DOHH2 (cell line): ENCODE data around the gene RPP38.

Source experiments
- H3F3A ChIP-seq: fragments of 200-600 bp; sonication (generic), shearing (Covaris generic); 2 replicates; pipeline ENCODE4 v1.6.0; 2016; ENCODE audit warnings: antibody characterized with exemption, mild to moderate bottlenecking; ENCODE audit not compliant: control insufficient read depth, insufficient read depth
- H3K27ac ChIP-seq: fragments of 200-600 bp; sonication (generic); 2 replicates; pipeline ENCODE4 v1.5.1; 2014; ENCODE audit warnings: low read depth, mild to moderate bottlenecking, low read length, moderate library complexity
- H3K27me3 ChIP-seq: fragments of 200-600 bp; sonication (generic); 2 replicates; pipeline ENCODE4 v1.6.1; 2014; ENCODE audit warnings: mild to moderate bottlenecking, low read length, mixed read lengths; ENCODE audit not compliant: control insufficient read depth
- H3K36me3 ChIP-seq: fragments of 200-600 bp; sonication (generic); 2 replicates; pipeline ENCODE4 v1.6.1; 2014; ENCODE audit warnings: mild to moderate bottlenecking, low read length, moderate library complexity, mixed read lengths; ENCODE audit not compliant: control insufficient read depth
- H3K4me1 ChIP-seq: fragments of 200-600 bp; sonication (generic); 2 replicates; pipeline ENCODE4 v1.6.1; 2014; ENCODE audit warnings: mild to moderate bottlenecking, low read length, mixed read lengths; ENCODE audit not compliant: control insufficient read depth
- H3K4me2 ChIP-seq: fragments of 200-600 bp; sonication (generic); 2 replicates; pipeline ENCODE4 v1.6.0; 2014; ENCODE audit warnings: mild to moderate bottlenecking, low read length, moderate library complexity
- H3K4me3 ChIP-seq: fragments of 200-600 bp; sonication (generic); 2 replicates; pipeline ENCODE4 v1.5.1; 2014; ENCODE audit warnings: mild to moderate bottlenecking, low read length, mixed read lengths
- H3K79me2 ChIP-seq: fragments of 200-600 bp; sonication (generic); 2 replicates; pipeline ENCODE4 v1.6.1; 2014; ENCODE audit warnings: mild to moderate bottlenecking, low read length, mixed read lengths; ENCODE audit not compliant: control insufficient read depth
- H3K9me2 ChIP-seq: fragments of 200-600 bp; sonication (generic); replicated peaks from 2 replicates; pipeline ENCODE4 v1.6.1; 2014; ENCODE audit warnings: mild to moderate bottlenecking, low read length, mixed read lengths; ENCODE audit not compliant: control insufficient read depth
- H3K9me3 ChIP-seq: fragments of 200-600 bp; sonication (generic); 2 replicates; pipeline ENCODE4 v1.6.1; 2014; ENCODE audit warnings: antibody characterized with exemption, low read length, mixed read lengths; ENCODE audit not compliant: control insufficient read depth, insufficient read depth
- H4K20me1 ChIP-seq: fragments of 200-600 bp; sonication (generic); 2 replicates; pipeline ENCODE4 v1.6.0; 2014; ENCODE audit warnings: low read depth, mild to moderate bottlenecking, antibody characterized with exemption, low read length, moderate library complexity; ENCODE audit not compliant: control insufficient read depth, insufficient read depth
- CTCF ChIP-seq: fragments of 200-600 bp; sonication (generic); IDR thresholded peaks from one replicate; pipeline ENCODE4 v1.5.1; 2014; ENCODE audit warnings: antibody characterized with exemption, mild to moderate bottlenecking, low read depth, low read length; ENCODE audit not compliant: poor library complexity, severe bottlenecking
- EZH2phosphoT487 ChIP-seq: fragments of 200-600 bp; sonication (generic); IDR thresholded peaks from 2 replicates; pipeline ENCODE4 v1.6.1; 2017; ENCODE audit warnings: borderline replicate concordance, mild to moderate bottlenecking, antibody characterized with exemption, low read length, moderate library complexity, mixed read lengths

RPP38 gene

DNA sequence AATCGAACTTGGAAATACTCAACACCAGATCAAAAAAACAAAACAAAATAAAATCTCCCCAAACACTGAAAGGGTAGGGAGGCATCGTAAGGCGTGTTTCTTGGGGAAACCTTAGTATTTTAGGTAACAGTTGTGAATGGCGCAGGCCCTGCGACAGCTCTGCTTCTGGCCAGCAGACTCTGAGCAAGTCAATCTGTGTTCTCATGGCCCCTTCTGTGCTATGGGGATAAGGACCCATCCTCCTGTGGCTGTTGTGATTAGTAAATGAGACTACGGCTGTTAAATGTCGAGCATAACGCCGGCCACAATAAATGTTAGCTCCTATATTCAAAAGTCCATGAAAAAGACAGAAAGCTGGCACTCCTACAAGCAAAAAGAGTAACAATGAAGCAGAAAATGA, 27.0 kb downstream of the RPP38 start:
- no peaks in the 10 kb centered on the region for H3K36me3 ChIP-seq
- no peaks in the 10 kb centered on the region for H4K20me1 ChIP-seq
- no peak overlapping the region for H3K27ac ChIP-seq
- H3K27me3 ChIP-seq, result no peaks in the 10 kb centered on the region
- TF ChIP-seq EZH2phosphoT487, result no peak
- no peak for TF ChIP-seq CTCF
- H3K9me2 ChIP-seq, result no peaks in the 10 kb centered on the region
- H3K4me2 ChIP-seq, result no peak overlapping the region
- no peaks in the 10 kb centered on the region for H3K9me3 ChIP-seq
- H3K4me1 ChIP-seq, result no peaks in the 10 kb centered on the region
- no peaks in the 10 kb centered on the region for H3K79me2 ChIP-seq
- no peaks in the 10 kb centered on the region for H3F3A ChIP-seq
- no peak overlapping the region for H3K4me3 ChIP-seq

GRCh38 chr10:15124908-15125307, 27.8 kb downstream of the RPP38 start:
- Histone ChIP-seq H3K36me3 (no peaks in the 10 kb centered on the region), H3K9me2 (no peaks in the 10 kb centered on the region), H3F3A (no peaks in the 10 kb centered on the region), H3K27ac (no peak overlapping the region), H3K9me3 (no peaks in the 10 kb centered on the region), H4K20me1 (no peaks in the 10 kb centered on the region), H3K79me2 (no peaks in the 10 kb centered on the region), H3K27me3 (no peaks in the 10 kb centered on the region), H3K4me2 (no peak overlapping the region), H3K4me1 (no peaks in the 10 kb centered on the region), H3K4me3 (no peak overlapping the region)
- TF ChIP-seq CTCF (no peak), EZH2phosphoT487 (no peak)

DNA sequence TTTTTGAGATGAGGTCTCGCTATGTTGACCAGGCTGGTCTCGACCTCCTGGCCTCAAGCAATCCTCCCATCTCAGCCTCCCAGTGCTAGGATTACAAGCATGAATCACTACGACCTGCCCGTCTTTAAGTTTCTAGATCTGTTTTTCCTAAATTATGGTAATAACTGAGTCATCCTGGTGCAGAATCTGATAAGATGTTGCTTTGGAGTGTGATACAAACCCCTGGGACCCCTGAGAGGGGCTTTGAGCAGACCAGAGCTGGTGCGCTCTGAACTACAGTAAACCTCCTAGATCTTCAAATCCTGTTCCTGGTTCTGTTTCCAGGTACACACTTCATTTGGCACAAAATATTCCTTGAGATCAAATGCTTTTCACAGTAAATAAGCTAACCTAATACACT, 34.2 kb downstream of the RPP38 start:
- no peaks in the 10 kb centered on the region for H3F3A ChIP-seq
- TF ChIP-seq CTCF (no peak), EZH2phosphoT487 (no peak)
- no peaks in the 10 kb centered on the region for H3K36me3 ChIP-seq
- no peak overlapping the region for H3K4me3 ChIP-seq
- no peaks in the 10 kb centered on the region for H3K4me1 ChIP-seq
- no peaks in the 10 kb centered on the region for H3K9me3 ChIP-seq
- H3K27me3 ChIP-seq, result no peaks in the 10 kb centered on the region
- no peak overlapping the region for H3K4me2 ChIP-seq
- H3K79me2 ChIP-seq, result no peaks in the 10 kb centered on the region
- no peak overlapping the region for H3K27ac ChIP-seq
- H4K20me1 ChIP-seq, result no peaks in the 10 kb centered on the region
- no peaks in the 10 kb centered on the region for H3K9me2 ChIP-seq
